Stimulated activated CD8-positive, alpha-beta memory T cell treated with anti-CD3 and anti-CD28 coated beads, Interleukin-7, amount 100 ng/mL, for 24 hours (primary cell): Measurements from ENCODE around the gene PNPLA6.

ENCODE experiments used
- DNase-seq: peaks from one replicate; pipeline ENCODE4 v3.0.0-alpha.2; 2020; ENCODE audit warnings: low read depth

PNPLA6 gene

GRCh38 chr19:7515645-7516151, 19.8 kb upstream of the PNPLA6 start, which contains the start of gene ZNF358:
ZNF358 (plus strand) TSS chr19:7516103; CDS start chr19:7519243, 3,140 bp downstream.
- no peak for DNase-seq

DNA sequence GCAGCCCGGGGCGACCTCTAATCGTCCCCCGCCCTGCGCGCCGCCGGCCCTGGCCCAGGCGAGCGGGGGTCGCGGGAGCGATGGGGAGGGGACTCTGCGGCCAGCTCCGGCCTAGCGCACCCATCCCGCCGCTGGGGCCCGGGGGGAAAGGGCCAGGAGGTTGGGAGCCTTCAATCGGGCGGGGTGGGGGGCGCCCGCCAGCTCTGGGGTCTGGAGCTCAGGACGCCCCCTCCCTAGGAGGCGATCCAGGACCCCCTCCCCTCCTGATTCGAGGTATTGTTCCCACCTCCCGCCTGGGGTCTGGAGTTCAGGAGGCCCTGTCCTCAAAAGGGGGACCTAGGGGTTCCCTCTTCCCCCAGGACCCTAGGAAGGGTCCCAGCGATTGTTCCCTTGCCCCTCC, 19.2 kb upstream of the PNPLA6 start:
- DNase-seq: no peak

DNA sequence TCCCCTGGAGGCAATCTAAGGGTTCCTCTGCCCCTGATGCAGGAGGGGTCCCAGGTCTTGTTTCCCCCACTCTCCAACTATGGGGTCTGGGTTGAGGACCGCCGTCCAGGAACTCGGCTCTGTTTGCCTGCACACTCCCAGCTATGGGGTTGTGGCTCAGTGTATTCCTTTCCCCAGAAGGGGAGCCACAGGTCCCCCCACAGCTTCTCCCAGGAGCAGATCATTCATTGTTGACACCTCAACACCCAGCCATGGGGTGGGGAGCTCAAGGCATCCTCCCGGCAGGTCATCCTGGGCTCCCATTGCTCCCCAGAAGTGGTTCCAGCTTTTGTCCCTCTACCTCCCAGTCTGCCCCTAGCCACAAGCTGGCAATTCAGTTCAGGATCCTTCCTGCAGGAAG, 18.6 kb upstream of the PNPLA6 start:
- DNase-seq: no peak

DNA sequence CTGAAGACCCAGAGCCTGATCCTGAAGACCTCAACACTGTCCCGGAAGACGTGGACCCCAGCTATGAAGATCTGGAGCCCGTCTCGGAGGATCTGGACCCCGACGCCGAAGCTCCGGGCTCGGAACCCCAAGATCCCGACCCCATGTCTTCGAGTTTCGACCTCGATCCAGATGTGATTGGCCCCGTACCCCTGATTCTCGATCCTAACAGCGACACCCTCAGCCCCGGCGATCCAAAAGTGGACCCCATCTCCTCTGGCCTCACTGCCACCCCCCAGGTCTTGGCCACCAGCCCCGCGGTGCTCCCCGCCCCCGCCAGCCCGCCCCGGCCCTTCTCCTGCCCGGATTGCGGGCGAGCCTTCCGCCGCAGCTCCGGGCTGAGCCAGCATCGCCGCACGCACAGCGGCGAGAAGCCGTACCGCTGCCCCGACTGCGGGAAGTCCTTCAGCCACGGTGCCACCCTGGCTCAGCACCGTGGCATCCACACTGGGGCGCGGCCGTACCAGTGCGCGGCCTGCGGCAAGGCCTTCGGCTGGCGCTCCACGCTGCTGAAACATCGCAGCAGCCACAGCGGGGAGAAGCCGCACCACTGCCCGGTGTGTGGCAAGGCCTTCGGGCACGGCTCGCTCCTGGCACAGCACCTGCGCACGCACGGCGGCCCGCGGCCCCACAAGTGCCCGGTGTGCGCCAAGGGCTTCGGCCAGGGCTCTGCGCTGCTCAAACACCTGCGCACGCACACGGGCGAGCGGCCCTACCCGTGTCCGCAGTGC, 16.0 kb upstream of the PNPLA6 start:
- no peak for DNase-seq

DNA sequence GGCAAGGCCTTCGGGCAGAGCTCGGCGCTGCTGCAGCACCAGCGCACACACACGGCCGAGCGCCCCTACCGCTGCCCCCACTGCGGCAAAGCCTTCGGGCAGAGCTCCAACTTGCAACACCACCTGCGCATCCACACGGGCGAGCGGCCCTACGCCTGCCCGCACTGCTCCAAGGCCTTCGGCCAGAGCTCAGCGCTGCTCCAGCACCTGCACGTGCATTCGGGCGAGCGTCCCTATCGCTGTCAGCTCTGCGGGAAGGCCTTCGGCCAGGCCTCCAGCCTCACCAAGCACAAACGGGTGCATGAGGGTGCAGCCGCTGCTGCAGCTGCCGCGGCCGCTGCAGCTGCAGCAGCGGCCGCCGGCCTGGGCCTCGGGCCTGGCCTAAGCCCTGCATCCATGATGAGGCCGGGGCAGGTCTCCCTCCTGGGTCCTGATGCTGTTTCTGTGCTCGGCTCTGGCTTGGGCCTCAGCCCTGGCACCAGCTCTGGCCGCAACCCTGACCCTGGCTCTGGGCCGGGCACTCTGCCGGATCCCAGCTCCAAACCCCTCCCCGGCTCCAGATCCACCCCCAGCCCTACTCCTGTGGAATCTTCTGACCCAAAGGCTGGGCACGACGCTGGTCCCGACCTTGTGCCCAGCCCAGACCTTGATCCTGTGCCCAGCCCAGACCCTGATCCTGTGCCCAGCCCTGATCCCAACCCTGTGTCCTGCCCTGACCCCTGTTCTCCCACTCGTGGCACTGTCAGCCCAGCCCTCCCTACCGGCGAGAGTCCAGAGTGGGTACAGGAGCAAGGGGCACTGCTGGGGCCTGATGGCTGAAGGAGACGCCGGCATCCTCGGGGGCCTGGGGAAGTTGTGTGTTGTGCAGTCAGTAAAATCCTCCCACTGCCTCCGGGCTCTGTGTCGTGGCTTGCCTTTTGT, 15.1 kb upstream of the PNPLA6 start:
- no peak for DNase-seq

- no peak for DNase-seq
These were observed 13.9 kb upstream of the PNPLA6 start for GRCh38 chr19:7521551-7522071.

DNA sequence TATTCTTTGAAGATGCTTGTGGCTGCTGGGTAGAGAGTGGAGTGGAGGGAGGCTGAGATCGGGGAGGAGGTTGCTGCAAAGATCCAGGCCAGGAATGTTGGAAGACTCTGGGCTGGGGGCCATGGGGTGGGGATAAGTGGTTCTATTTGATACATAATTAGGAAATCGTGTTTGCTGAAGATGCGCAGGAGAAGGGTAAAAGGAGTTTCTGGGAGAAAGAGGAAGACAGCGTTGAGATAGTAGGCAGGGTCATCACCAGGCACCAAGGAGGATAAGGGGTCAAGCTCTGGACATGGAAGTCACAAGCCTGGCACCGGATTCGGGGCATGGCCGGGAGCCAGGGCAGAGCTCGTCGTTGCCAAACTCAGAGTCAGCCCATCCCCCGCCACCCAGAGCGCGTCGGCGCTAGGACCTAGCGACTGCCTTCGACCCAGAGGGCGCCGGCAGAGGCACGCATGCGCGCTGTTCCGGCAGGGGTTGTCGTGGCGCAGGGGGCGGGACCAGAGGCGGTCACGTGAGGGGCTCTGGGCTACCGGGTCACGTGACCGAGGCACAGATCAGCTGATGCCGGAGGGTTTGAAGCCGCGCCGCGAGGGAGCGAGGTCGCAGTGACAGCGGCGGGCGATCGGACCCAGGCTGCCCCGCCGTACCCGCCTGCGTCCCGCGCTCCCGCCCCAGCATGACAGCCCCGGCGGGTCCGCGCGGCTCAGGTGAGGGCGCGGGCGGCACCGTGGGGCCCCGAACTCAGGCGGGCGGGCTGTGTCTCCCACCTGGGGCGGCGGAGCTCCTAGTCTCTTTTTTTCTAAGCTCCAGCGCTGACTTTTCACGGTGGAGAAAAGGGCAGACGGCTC, 13.2 kb upstream of the PNPLA6 start, which contains the start of gene MCOLN1:
Gene MCOLN1, plus strand, starts transcription at position 553 of the 851 bp plus-strand sequence. Its CDS starts 127 bp downstream, at position 680.
- DNase-seq: peak; percentile 98

DNA sequence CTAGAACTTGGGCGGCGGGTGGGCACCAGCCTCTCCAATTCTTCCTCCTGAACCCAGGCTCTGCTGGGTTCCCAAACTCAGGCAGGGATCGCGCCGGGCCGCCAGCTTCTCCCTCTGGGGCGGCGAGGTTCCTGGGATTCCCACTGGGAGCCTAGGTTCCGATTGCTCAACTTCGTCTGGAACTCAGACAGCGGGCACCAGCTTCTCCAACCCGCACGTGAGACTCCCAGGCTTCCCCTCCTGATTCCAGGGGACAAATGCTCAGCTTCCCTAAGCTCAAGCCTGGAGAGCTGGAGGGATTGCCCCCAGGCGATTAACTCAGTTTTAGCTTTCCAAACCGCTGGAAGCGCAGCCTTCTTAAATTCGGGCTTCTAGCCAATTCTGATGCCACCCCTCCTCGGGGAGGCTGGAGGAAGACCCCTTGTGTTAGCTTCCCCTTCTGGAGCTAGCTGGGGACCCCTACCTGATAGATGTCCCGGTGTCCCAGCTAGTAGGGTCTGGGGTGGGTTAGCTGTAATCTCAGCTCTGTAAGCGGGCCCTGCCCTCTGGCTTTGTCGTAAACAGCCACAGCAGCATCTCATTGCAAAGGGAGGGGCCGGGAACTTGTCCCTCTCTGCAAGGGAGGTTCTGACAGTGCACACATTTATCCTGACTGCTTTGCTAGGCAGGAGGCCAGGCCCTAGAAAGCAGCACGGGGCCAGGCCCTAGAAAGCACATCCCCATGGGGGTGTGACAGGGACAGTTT, 12.4 kb upstream of the PNPLA6 start:
- no peak for DNase-seq

- no peak for DNase-seq
These were observed 11.0 kb upstream of the PNPLA6 start for GRCh38 chr19:7524523-7524922.

DNA sequence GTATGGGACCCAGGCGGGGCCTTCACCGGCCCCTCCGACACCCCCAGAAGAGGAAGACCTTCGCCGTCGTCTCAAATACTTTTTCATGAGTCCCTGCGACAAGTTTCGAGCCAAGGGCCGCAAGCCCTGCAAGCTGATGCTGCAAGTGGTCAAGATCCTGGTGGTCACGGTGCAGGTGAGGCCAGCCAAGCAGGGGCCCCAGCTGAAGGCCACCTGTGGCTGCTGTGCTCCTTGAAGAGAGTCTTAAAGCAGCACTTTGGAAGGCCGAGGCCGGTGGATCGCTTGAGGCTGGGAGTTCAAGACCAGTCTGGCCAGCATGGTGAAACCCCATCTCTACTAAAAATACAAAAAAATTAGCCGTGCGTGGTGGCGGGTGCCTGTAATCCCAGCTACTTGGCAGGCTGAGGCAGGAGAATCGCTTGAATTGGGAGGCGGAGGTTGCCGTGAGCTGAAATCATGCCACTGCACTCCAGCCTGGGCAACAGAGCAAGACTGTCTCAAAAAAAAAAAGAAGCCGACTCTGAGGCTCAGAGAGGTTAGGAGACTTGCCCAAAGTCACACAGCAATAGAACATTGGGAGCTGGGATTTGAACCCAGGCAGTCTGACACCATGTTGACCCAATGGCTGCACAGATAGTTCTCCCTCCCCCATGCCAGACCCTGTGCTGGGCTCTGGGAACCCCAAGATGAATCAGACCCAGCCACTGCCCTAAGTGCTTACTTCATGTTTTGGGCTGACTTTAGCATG, 10.4 kb upstream of the PNPLA6 start:
- no peak for DNase-seq

DNA sequence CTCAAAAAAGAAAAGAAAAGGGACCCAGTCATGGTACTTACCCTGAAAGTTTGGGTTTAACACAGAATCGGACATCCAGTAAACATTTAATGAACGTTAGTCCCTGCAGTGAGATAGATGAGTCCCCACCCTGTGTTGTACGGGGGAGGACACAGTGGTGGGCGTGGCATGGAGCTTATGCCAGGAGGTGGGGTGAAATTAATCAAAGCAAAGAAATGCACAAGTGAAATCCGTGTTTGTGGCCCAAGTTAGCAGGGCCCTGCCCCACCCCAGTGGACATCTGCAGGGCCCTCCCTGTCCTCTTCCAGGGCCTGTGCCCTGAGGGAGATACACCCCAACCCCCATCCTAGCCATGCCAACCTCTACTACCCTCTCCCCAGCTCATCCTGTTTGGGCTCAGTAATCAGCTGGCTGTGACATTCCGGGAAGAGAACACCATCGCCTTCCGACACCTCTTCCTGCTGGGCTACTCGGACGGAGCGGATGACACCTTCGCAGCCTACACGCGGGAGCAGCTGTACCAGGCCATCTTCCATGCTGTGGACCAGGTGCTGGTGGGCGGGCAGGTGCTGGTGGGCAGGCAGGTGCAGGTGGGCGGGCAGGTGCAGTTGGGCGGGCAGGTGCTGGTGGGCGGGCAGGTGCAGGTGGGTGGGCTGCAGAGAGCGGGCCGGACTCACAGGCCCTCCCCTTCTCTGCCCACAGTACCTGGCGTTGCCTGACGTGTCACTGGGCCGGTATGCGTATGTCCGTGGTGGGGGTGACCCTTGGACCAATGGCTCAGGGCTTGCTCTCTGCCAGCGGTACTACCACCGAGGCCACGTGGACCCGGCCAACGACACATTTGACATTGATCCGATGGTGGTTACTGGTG, 9.2 kb upstream of the PNPLA6 start:
- no peak for DNase-seq

- no peak for DNase-seq
These were observed 7.9 kb upstream of the PNPLA6 start for GRCh38 chr19:7527516-7528191.

- no peak for DNase-seq
These were observed 7.4 kb upstream of the PNPLA6 start for GRCh38 chr19:7528192-7528519.

DNA sequence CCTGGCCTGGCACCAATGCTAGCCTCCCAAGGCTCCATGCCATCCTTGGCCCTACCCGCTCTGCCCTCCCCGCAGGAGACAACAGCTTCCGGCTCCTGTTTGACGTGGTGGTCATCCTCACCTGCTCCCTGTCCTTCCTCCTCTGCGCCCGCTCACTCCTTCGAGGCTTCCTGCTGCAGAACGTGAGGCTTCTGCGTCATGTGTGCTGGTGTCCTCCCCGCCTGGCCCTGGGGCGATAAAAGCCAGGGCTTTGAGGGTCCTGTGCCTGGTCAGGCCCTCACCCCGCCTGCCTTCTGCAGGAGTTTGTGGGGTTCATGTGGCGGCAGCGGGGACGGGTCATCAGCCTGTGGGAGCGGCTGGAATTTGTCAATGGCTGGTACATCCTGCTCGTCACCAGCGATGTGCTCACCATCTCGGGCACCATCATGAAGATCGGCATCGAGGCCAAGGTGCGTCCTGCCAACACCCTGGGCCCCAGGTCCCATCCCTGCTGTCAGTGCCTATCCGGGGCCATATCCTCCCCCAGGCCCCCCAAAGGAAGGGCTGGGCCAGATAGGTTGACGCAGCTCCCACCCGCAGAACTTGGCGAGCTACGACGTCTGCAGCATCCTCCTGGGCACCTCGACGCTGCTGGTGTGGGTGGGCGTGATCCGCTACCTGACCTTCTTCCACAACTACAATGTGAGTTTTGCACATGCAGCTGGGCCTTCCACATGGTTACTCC, 6.8 kb upstream of the PNPLA6 start:
- DNase-seq: no peak

DNA sequence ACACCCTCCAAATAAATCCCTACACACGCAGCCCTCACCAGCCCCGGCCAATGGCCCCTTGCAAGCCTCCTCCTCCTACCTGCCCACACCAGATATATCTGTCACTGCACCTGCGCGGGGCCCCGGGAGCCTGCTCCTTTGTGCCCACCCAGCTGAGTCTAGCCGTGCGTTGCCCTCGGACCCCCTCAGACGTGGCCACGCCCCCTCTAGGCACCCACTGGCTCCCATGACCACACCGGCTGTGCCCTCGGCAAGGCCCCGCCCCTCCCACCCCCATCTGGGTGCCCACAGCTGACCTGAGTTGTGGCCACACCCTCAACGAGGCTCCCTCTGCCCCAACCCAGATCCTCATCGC, 6.3 kb upstream of the PNPLA6 start:
- no peak for DNase-seq

GRCh38 chr19:7529610-7530490, 5.7 kb upstream of the PNPLA6 start:
- DNase-seq: no peak

DNA sequence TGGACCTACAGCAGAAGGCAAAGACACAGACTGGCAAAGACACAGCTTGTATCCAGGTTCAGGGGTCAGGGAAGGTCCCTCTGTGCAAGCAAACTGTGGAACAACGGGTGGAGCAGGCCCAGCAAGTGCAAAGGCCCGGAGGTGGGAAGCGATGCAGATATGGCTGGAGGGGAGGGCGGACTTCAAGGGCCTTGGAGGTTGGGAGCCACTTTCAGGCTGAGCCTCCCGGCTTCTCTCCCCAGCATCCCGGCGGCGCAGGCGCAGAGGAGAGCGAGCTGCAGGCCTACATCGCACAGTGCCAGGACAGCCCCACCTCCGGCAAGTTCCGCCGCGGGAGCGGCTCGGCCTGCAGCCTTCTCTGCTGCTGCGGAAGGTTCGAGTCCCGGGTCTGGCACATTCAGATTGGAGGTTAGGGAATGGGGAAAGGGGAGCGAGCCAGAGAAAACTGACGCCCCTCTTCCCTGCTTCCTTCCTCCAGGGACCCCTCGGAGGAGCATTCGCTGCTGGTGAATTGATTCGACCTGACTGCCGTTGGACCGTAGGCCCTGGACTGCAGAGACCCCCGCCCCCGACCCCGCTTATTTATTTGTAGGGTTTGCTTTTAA, 2.1 kb upstream of the PNPLA6 start:
- DNase-seq: no peak
